HT-29 (cell line): ENCODE measurements around the gene C1QTNF7. TPM values are rescaled to one million over a fixed set of nuclear protein-coding genes. Genes with fewer than 3 reads are reported as not detected.

Source experiments
- small RNA-seq: library from RNA; depleted of rRNA; stranded (forward); fragments of <200 nt; gene quantifications from one replicate; pipeline ENCODE3, GENCODE V24; 2014
- total RNA-seq: library from RNA; depleted of rRNA; stranded (reverse); fragments of >200 nt; shearing (Covaris generic); gene quantifications from 2 replicates; pipeline ENCODE4 v1.2.3, GENCODE V29; 2014; rRNA removed

C1QTNF7 gene
- total RNA-seq, 1 experiment from 2014 or later, result not detected

Small RNAs within 50 kb of the gene (small RNA-seq; reads per million reads assigned to genes)
- not detected for gene AC007016.1

Other genes with a start within 250 kb of the C1QTNF7 start
- 2.9 and 5.3 TPM in 2 replicates for gene CC2D2A, start 41.8 kb downstream of the C1QTNF7 start, total RNA-seq
- gene FBXL5, start 227.3 kb downstream of the C1QTNF7 start, total RNA-seq, result 31.0 and 41.4 TPM in 2 replicates